ENCODE results near the gene TLCD3B. TPM values are rescaled to one million over a fixed set of nuclear protein-coding genes. Genes with fewer than 3 reads are reported as not detected.

TLCD3B gene
- total RNA-seq, 1 experiment from 2014 or later, result 20.9 TPM

DNA sequence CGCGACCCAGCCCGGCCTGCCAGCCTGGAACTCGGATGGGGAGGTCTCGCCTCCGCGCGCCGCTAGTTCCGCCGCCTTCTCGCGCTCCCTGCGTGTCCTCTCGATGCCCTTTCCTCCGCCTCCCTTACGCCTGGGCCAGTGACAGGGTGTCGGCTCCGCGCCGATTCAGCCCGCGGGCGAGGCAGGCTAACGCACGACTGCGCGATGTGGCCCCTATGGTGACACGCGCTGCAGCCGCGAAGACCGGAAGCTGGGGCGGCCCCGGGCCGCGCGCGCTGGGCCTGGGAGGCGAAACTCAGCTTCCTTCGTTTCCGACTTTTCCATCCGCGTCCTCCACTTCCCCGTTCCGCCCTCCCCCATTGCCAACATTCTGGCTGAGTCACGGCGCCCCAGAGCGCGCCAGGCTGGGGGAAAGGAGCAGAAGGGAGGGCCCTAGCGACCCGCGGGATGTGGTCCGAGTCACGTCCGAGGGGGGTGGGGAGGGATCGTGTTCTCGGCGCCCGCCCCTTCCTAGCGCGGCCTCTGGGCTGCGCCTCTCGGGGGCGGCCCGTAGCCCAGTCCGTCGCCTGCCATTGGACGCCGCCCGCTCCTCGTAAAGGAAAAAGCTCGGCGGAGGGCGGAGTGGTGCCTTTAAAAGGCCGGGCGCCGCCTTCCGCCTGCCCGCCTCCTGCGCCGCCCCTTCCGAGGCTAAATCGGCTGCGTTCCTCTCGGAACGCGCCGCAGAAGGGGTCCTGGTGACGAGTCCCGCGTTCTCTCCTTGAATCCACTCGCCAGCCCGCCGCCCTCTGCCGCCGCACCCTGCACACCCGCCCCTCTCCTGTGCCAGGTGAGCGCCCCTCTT is 34.3 kb upstream of the TLCD3B start, which contains the start of gene ALDOA:
TSS of gene ALDOA (plus strand) at position 659 of the 841 bp plus-strand sequence. CDS start 1,138 bp downstream, outside the sequence.
- peaks cover 35 to 45% (median 37%) of the 10 kb centered on the region in 3 experiments for H3K36me3 Mint-ChIP-seq (ENCODE audit: insufficient read depth in 1 of 3, low read depth in 3 of 3)
- peaks cover 12% of the 10 kb centered on the region; the same call in 1 of the 2 replicates for H3K79me2 ChIP-seq (ENCODE audit: insufficient read depth, low read length)

More for the DNA sequence above, 34.3 kb upstream of the TLCD3B start, which contains the start of gene ALDOA:
- Histone ChIP-seq H4K91ac (ENCODE audit: insufficient read length, low read depth, low read length) (no peak within 1 kb of the TSS), H2BK12ac (ENCODE audit: insufficient read length, low read depth, low read length) (no peak within 1 kb of the TSS), H3T11ph (ENCODE audit: low read length) (no peak within 1 kb of the TSS), H3K9me3 (ENCODE audit: control insufficient read depth, low read depth, low read length) (no peaks in the 10 kb centered on the region), H2AK5ac (ENCODE audit: insufficient read length, low read length) (no peak within 1 kb of the TSS), H2AFZ (ENCODE audit: low read length) (no peak within 1 kb of the TSS), H4K8ac (replicated peaks; ENCODE audit: insufficient read length, low read depth, low read length) (no peak within 1 kb of the TSS), H4K5ac (ENCODE audit: insufficient read length, low read depth, low read length) (no peak within 1 kb of the TSS), H3K4ac (ENCODE audit: low read depth, low read length) (no peak within 1 kb of the TSS), H3K23me2 (ENCODE audit: insufficient read length, low read depth, low read length, poor library complexity, severe bottlenecking) (peaks cover 17% of the 10 kb centered on the region), H3K4me2 (ENCODE audit: insufficient read depth, insufficient read length, low read length) (peak within 1 kb of the TSS; percentile 89), H3K18ac (ENCODE audit: insufficient read length, low read depth, low read length) (peak within 1 kb of the TSS; percentile 80), H4K20me1 (ENCODE audit: control insufficient read depth, insufficient read depth, insufficient read length) (no peaks in the 10 kb centered on the region), H3K23ac (ENCODE audit: insufficient read length, low read depth, low read length) (no peak within 1 kb of the TSS), H3K27me3 (ENCODE audit: insufficient read depth, low read length) (no peaks in the 10 kb centered on the region), H2BK15ac (ENCODE audit: low read depth, low read length) (no peak within 1 kb of the TSS), H2BK120ac (ENCODE audit: low read depth, low read length, poor library complexity, severe bottlenecking) (no peak within 1 kb of the TSS), H3K27ac (ENCODE audit: insufficient read length, low read depth, low read length) (peak within 1 kb of the TSS; percentile 57), H3K4me1 (ENCODE audit: insufficient read depth, low read length) (no peaks in the 10 kb centered on the region; the same call in 1 of the 2 replicates), H3K14ac (ENCODE audit: insufficient read depth, low read length) (peak within 1 kb of the TSS; percentile 88), H3K56ac (ENCODE audit: insufficient read length, low read depth, low read length) (no peak within 1 kb of the TSS), H2BK20ac (ENCODE audit: low read depth, low read length, poor library complexity, severe bottlenecking) (no peak within 1 kb of the TSS), H3K9ac (ENCODE audit: extremely low read depth, insufficient read length, low read length) (peak within 1 kb of the TSS; percentile 81), H3K79me1 (ENCODE audit: insufficient read depth, low read depth, low read length, poor library complexity, severe bottlenecking) (peaks cover 7% of the 10 kb centered on the region), H2BK5ac (ENCODE audit: insufficient read length, low read length) (no peak within 1 kb of the TSS)
- DNase-seq, result peak; percentile 95
- H3K4me3 Mint-ChIP-seq, result peak within 1 kb of the TSS; percentile 88 to 94
- H3K27ac Mint-ChIP-seq, result peak within 1 kb of the TSS; percentile 98 to 99 (median 99)
- peaks cover 25 to 39% of the 10 kb centered on the region in 2 experiments for H3K4me1 Mint-ChIP-seq
- no peaks in the 10 kb centered on the region; the same call in 1 of the 2 replicates for H3K27me3 Mint-ChIP-seq (ENCODE audit: low read depth)
- TF ChIP-seq, protein P1, sequence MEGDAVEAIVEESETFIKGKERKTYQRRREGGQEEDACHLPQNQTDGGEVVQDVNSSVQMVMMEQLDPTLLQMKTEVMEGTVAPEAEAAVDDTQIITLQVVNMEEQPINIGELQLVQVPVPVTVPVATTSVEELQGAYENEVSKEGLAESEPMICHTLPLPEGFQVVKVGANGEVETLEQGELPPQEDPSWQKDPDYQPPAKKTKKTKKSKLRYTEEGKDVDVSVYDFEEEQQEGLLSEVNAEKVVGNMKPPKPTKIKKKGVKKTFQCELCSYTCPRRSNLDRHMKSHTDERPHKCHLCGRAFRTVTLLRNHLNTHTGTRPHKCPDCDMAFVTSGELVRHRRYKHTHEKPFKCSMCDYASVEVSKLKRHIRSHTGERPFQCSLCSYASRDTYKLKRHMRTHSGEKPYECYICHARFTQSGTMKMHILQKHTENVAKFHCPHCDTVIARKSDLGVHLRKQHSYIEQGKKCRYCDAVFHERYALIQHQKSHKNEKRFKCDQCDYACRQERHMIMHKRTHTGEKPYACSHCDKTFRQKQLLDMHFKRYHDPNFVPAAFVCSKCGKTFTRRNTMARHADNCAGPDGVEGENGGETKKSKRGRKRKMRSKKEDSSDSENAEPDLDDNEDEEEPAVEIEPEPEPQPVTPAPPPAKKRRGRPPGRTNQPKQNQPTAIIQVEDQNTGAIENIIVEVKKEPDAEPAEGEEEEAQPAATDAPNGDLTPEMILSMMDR (conservative IDR thresholded peaks at IDR 0.05), result no peak
- WGBS (ENCODE audit: extremely low coverage, insufficient read length, low lambda C conversion rate), result no CpG with 5 or more reads among the region's 99 CpGs
- no peaks in the 10 kb centered on the region; a peak in 1 of 5 replicates for H3K9me3 Mint-ChIP-seq

Data from H9 (cell line).